OCI-LY3 (cell line): Measurements from ENCODE around the gene DHCR24.
A peak's percentile ranks its signal among the peaks of the same experiment; 100 is the strongest.

Experiments used
- H2AFZ ChIP-seq: fragments of 200-600, 300-600 bp; shearing (Covaris generic); 2 replicates; pipeline ENCODE4 v1.6.0; 2014; ENCODE audit warnings: antibody characterized with exemption, low read depth, low read length
- H3K27ac ChIP-seq: fragments of 200-600, 300-600 bp; sonication (generic); 2 replicates; pipeline ENCODE4 v1.5.1; 2014; ENCODE audit warnings: mild to moderate bottlenecking, low read length, moderate library complexity, mixed read lengths
- H3K27me3 ChIP-seq: fragments of 200-600, 300-600 bp; sonication (generic); 2 replicates; pipeline ENCODE4 v1.6.1; 2014; ENCODE audit warnings: low read depth, low read length, mixed read lengths
- H3K36me3 ChIP-seq: fragments of 200-600, 300-600 bp; sonication (generic); replicated peaks from 2 replicates; pipeline ENCODE3; 2014; ENCODE audit warnings: low read depth, low read length, mixed read lengths
- H3K4me1 ChIP-seq: fragments of 300-600, 200-600 bp; sonication (generic); 2 replicates; pipeline ENCODE4 v1.6.1; 2014; ENCODE audit warnings: low read length, mixed read lengths
- H3K4me2 ChIP-seq: fragments of 200-600, 300-600 bp; sonication (generic); 2 replicates; pipeline ENCODE4 v1.6.1; 2014; ENCODE audit warnings: low read length, mixed read lengths
- H3K4me3 ChIP-seq: fragments of 300-600, 200-600 bp; sonication (generic); 2 replicates; pipeline ENCODE4 v1.5.1; 2014; ENCODE audit warnings: antibody characterized with exemption, mild to moderate bottlenecking, low read length, moderate library complexity
- H3K79me2 ChIP-seq: fragments of 300-600, 200-600 bp; shearing (Covaris generic); 2 replicates; pipeline ENCODE4 v1.6.1; 2014; ENCODE audit warnings: mild to moderate bottlenecking, low read length, mixed read lengths
- H3K9ac ChIP-seq: fragments of 300-600, 200-600 bp; shearing (Covaris generic); 2 replicates; pipeline ENCODE4 v1.6.0; 2014; ENCODE audit warnings: mild to moderate bottlenecking, low read length, moderate library complexity
- H3K9me3 ChIP-seq: fragments of 200-600, 300-600 bp; shearing (Covaris generic); 2 replicates; pipeline ENCODE4 v1.6.1; 2014; ENCODE audit warnings: low read length, mixed read lengths; ENCODE audit not compliant: insufficient read depth
- H4K20me1 ChIP-seq: fragments of 200-600, 300-600 bp; sonication (generic); 2 replicates; pipeline ENCODE4 v1.6.1; 2016; ENCODE audit warnings: low read length, mixed read lengths; ENCODE audit not compliant: insufficient read depth
- EZH2phosphoT487 ChIP-seq: fragments of 200-600 bp; shearing (Covaris generic); IDR thresholded peaks from 2 replicates; pipeline ENCODE4 v1.6.1; 2018; ENCODE audit warnings: antibody characterized with exemption, mixed run types, low read depth
- TF ChIP-seq, protein P1 (sequence below): fragments of 200-600, 300-600 bp; sonication (generic); IDR thresholded peaks from 2 replicates; pipeline ENCODE4 v1.5.1; 2014; ENCODE audit warnings: antibody characterized with exemption, low read length, low read depth

DHCR24 gene

DNA sequence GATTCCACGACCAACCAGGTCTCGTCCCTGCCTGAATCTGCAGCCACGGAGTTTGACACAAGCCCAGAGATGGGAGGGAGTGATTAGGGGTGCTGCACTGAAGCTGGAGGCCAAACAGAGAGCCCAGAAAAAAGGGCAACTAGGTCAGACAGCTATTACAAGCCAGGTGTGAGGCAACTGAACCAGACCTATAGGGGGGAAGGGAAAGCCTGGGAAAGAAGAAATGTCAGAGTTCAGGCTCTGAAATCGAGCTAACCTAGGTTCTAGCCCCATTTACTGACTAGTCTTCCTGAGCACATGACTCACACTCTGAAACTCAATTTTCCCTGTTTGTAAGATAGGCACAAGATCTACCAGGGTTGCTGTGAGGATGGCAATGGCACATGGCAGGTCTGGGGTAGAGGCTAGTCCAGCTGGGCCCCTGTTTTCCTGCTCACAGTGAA lies 1.7 kb downstream of the DHCR24 start:
- TF ChIP-seq, protein P1, sequence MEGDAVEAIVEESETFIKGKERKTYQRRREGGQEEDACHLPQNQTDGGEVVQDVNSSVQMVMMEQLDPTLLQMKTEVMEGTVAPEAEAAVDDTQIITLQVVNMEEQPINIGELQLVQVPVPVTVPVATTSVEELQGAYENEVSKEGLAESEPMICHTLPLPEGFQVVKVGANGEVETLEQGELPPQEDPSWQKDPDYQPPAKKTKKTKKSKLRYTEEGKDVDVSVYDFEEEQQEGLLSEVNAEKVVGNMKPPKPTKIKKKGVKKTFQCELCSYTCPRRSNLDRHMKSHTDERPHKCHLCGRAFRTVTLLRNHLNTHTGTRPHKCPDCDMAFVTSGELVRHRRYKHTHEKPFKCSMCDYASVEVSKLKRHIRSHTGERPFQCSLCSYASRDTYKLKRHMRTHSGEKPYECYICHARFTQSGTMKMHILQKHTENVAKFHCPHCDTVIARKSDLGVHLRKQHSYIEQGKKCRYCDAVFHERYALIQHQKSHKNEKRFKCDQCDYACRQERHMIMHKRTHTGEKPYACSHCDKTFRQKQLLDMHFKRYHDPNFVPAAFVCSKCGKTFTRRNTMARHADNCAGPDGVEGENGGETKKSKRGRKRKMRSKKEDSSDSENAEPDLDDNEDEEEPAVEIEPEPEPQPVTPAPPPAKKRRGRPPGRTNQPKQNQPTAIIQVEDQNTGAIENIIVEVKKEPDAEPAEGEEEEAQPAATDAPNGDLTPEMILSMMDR: no peak
- Histone ChIP-seq H3K4me1 (peaks cover 28% of the 10 kb centered on the region), H3K4me2 (peak overlapping the region; percentile 90), H3K27ac (no peak overlapping the region), H3K27me3 (no peaks in the 10 kb centered on the region), H3K9ac (peak overlapping the region; percentile 83; the same call in 1 of the 2 replicates), H2AFZ (no peak overlapping the region), H3K36me3 (peaks cover 29% of the 10 kb centered on the region), H3K79me2 (peaks cover 65% of the 10 kb centered on the region), H4K20me1 (peaks cover 28% of the 10 kb centered on the region), H3K9me3 (no peaks in the 10 kb centered on the region), H3K4me3 (peak overlapping the region; percentile 87)

DNA sequence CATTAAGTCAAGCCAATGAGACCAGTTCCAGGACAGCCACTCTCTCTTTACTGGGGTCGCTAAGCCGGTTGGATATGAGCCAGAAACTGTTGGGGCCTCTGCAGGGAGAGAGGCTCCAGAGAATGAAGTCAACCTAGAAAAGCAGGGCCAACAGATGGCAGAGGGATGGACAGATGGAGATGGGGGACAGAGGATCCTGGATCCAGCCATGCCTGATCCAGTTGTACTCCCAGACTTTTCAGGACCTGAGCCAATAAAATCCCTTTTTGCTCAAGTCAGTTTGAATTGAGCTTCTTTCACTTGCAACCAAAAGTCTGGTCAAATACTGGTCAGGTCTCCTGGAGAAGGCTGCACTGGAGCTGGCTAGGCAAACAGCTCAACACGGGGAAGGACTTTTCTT lies 2.2 kb downstream of the DHCR24 start:
- Histone ChIP-seq H3K9ac (no peak overlapping the region), H3K4me1 (peaks cover 26% of the 10 kb centered on the region)

DNA sequence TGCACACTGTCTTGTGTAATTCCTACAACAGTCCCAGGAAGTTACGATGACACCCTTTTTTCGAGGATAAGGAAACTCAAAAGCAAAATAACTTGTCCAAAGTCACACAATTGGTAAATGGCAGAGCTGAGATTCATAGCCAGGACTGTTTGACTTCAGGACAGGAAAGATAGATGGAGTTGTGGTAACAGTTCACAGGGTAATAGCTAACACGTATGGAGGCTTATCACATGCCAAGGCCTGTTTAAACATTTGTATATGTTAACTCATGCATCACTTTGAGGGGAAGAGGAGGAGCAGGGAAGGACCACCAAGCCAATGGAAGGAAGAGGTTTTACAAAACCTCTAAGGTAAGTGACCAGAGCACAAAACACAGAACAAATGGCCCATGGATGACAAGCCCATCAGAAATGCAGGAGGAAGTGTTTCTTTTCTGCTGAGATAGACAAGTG lies 2.8 kb downstream of the DHCR24 start:
- no peaks in the 10 kb centered on the region for H3K9me3 ChIP-seq
- no peak overlapping the region for H3K4me2 ChIP-seq
- H3K4me1 ChIP-seq: peaks cover 23% of the 10 kb centered on the region
- no peak overlapping the region for H3K4me3 ChIP-seq
- H3K27ac ChIP-seq: no peak overlapping the region
- H3K36me3 ChIP-seq: peaks cover 34% of the 10 kb centered on the region
- no peaks in the 10 kb centered on the region for H3K27me3 ChIP-seq
- H4K20me1 ChIP-seq: peaks cover 28% of the 10 kb centered on the region
- H2AFZ ChIP-seq: no peak overlapping the region
- H3K9ac ChIP-seq: no peak overlapping the region
- H3K79me2 ChIP-seq: peaks cover 76% of the 10 kb centered on the region
- TF ChIP-seq, protein P1: no peak
- no peak for TF ChIP-seq EZH2phosphoT487

More for the DNA sequence above, 2.2 kb downstream of the DHCR24 start:
- H2AFZ ChIP-seq: no peak overlapping the region
- H3K4me3 ChIP-seq: no peak overlapping the region; the same call in 1 of the 2 replicates
- no peak overlapping the region for H3K27ac ChIP-seq
- no peak for TF ChIP-seq EZH2phosphoT487
- TF ChIP-seq, protein P1: no peak
- H3K9me3 ChIP-seq: no peaks in the 10 kb centered on the region
- H3K36me3 ChIP-seq: peaks cover 29% of the 10 kb centered on the region
- H4K20me1 ChIP-seq: peaks cover 28% of the 10 kb centered on the region
- 0 out of 2 replicates have a peak overlapping the region, but pooled peaks have one; percentile 90 for H3K4me2 ChIP-seq
- H3K27me3 ChIP-seq: no peaks in the 10 kb centered on the region
- peaks cover 70% of the 10 kb centered on the region for H3K79me2 ChIP-seq

DNA sequence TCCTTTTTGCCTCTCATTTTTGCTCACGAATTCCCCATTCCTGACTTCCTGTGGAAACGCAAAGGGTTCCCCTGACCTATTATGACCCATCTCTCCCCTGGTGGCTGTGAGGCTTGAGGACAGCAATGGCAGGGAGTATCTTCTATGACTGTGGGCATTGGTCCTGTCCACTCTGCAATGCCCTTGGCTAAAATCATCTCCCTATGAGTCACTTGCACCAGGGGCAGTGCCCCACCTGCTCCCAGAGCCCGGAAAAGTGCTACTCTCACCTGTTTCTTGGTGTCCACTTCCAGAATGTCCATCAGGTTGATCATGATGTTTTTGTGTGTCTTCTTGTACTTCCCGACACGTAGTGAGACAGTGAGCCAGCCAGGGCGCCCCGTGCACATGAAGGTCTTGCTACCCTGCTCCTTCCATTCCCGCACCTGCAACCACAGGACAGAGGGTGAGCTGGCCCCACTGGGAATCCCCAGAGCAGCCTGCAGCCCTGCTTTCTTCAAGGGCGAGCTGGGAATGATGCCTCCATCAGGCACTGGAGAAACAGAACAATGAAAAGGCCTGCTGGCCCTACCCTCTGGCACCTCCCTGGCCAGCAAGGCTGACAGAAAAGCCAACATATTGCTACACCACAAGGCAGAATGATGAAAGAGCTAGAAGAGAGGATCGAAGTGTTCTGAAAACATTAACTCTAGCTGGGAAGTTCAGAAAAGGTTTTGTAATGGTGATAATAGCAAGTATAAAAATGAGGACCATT lies 3.5 kb downstream of the DHCR24 start:
- Histone ChIP-seq H3K27me3 (no peaks in the 10 kb centered on the region), H3K4me1 (peaks cover 23% of the 10 kb centered on the region), H3K4me2 (no peak overlapping the region), H3K9ac (no peak overlapping the region), H3K79me2 (peaks cover 82% of the 10 kb centered on the region), H4K20me1 (peaks cover 28% of the 10 kb centered on the region), H3K36me3 (peaks cover 37% of the 10 kb centered on the region), H3K27ac (no peak overlapping the region), H3K4me3 (no peak overlapping the region), H2AFZ (no peak overlapping the region), H3K9me3 (no peaks in the 10 kb centered on the region)
- no peak for TF ChIP-seq EZH2phosphoT487
- TF ChIP-seq, protein P1: no peak
